HCT116 (cell line): ENCODE data around the gene ESPNL. TPM values are rescaled to one million over a fixed set of nuclear protein-coding genes. Genes with fewer than 3 reads are reported as not detected.

Experiments
- ATAC-seq: fragments of 200-7000 bp; cut with Tn5 transposase; 2 replicates; pipeline ENCODE4 v1.9.1; 2020; ENCODE audit warnings: mild to moderate bottlenecking, moderate library complexity
- BruUV-seq: library from RNA; stranded (reverse); fragments of 400-500 nt; replicated peaks from 2 replicates; lab custom pipeline; 2021; lab: Mats Ljungman, UMichigan
- CTCF ChIA-PET: fragments of 300-600 bp; sonication (Branson Sonifier 250); formaldehyde crosslinking; loops from one replicate; lab custom pipeline; 2021; ENCODE audit warnings: antibody characterized with exemption; lab: Charles Lee
- POLR2A ChIA-PET: fragments of 300-600, 350-600 bp; sonication (Branson Sonifier 250); formaldehyde crosslinking; loops from one replicate; lab custom pipeline; 2021; ENCODE audit warnings: antibody characterized with exemption; lab: Charles Lee
- RAD21 ChIA-PET, 2 experiments: fragments of 300-600 bp; sonication (Branson Sonifier 250); formaldehyde crosslinking; loops; one replicate each; lab custom pipeline; 2023; ENCODE audit warnings: low total read pairs in 2 of 2; ENCODE audit not compliant: uncharacterized antibody in 2 of 2, unreplicated experiment in 2 of 2, low non-redundant PET in 1 of 2; lab: Charles Lee
- DNase-seq: peaks from one replicate; pipeline ENCODE4 v3.0.0-alpha.2; 2010; ENCODE audit warnings: low read depth, low spot score
- H2AFZ ChIP-seq: fragments of 200-600 bp; shearing (Covaris generic), sonication (generic); 2 replicates; pipeline ENCODE4 v1.6.1; 2017; ENCODE audit warnings: low read depth, mixed run types, mixed read lengths, antibody characterized with exemption, low read length; ENCODE audit not compliant: poor library complexity, severe bottlenecking
- H3K27ac ChIP-seq: 2 replicates; pipeline ENCODE4 v1.5.1; 2012; ENCODE audit warnings: low read depth, low read length
- H3K27me3 ChIP-seq: fragments of 200-600 bp; sonication (generic); 2 replicates; pipeline ENCODE4 v1.6.1; 2016; ENCODE audit warnings: mixed run types, low read length, mixed read lengths; ENCODE audit not compliant: insufficient read depth
- H3K36me3 ChIP-seq, 2 experiments: fragments of 200-500 bp in 1 of 2; fragments of 200-600 bp in 1 of 2; sonication (Bioruptor generic) in 1 of 2; sonication (generic) in 1 of 2; 2 replicates each; pipeline versions ENCODE4 v1.5.1 to v1.6.1; 2014 to 2016; ENCODE audit warnings: low read length in 2 of 2, inconsistent platforms in 1 of 2, mixed read lengths in 1 of 2, mixed run types in 1 of 2; ENCODE audit not compliant: insufficient read depth in 2 of 2, control insufficient read depth in 1 of 2
- H3K4me1 ChIP-seq, 2 experiments: fragments of 200-600 bp in 1 of 2; sonication (generic) in 1 of 2; 2 replicates each; pipeline versions ENCODE4 v1.5.1 to v1.6.1; 2012 to 2017; ENCODE audit warnings: low read length in 2 of 2, inconsistent platforms in 1 of 2, mild to moderate bottlenecking in 1 of 2, mixed read lengths in 1 of 2, mixed run types in 1 of 2, moderate library complexity in 1 of 2; ENCODE audit not compliant: insufficient read depth in 2 of 2, control insufficient read depth in 1 of 2
- H3K4me2 ChIP-seq: fragments of 200-600 bp; sonication (generic); 2 replicates; pipeline ENCODE4 v1.6.1; 2017; ENCODE audit warnings: mixed run types, low read length, mixed read lengths
- H3K4me3 ChIP-seq, 2 experiments: fragments of 200-600 bp in 1 of 2; sonication (generic) in 1 of 2; replicated peaks in 1 of 2; 2 replicates each; pipeline ENCODE4 v1.5.1; 2011 to 2016; ENCODE audit warnings: low read length in 2 of 2, control low read depth in 1 of 2, low read depth in 1 of 2, mild to moderate bottlenecking in 1 of 2, mixed read lengths in 1 of 2, mixed run types in 1 of 2
- H3K79me2 ChIP-seq: fragments of 200-600 bp; sonication (generic); 2 replicates; pipeline ENCODE4 v1.6.1; 2017; ENCODE audit warnings: mild to moderate bottlenecking, mixed run types, low read length, moderate library complexity, mixed read lengths; ENCODE audit not compliant: insufficient read depth
- H3K9ac ChIP-seq: fragments of 200-600 bp; sonication (generic); 2 replicates; pipeline ENCODE4 v1.6.1; 2016; ENCODE audit warnings: low read length, mixed read lengths
- H3K9me2 ChIP-seq: fragments of 200-600 bp; sonication (generic), shearing (Covaris generic); 2 replicates; pipeline ENCODE4 v1.6.1; 2017; ENCODE audit warnings: mixed run types, mild to moderate bottlenecking, moderate library complexity; ENCODE audit not compliant: insufficient read depth
- H3K9me3 ChIP-seq, 2 experiments: fragments of 200-500 bp in 1 of 2; fragments of 200-600 bp in 1 of 2; sonication (Bioruptor generic) in 1 of 2; sonication (generic) in 1 of 2; 2 replicates each; pipeline ENCODE4 v1.6.1; 2014 to 2017; ENCODE audit warnings: low read length in 2 of 2, mixed read lengths in 2 of 2, inconsistent platforms in 1 of 2, low read depth in 1 of 2, mild to moderate bottlenecking in 1 of 2, mixed run types in 1 of 2, moderate library complexity in 1 of 2; ENCODE audit not compliant: control insufficient read depth in 1 of 2, insufficient read depth in 1 of 2
- H4K20me1 ChIP-seq: fragments of 200-600 bp; sonication (generic), shearing (Covaris generic); 2 replicates; pipeline ENCODE4 v1.6.1; 2017; ENCODE audit warnings: mixed run types, mild to moderate bottlenecking, moderate library complexity; ENCODE audit not compliant: insufficient read depth
- EZH2phosphoT487 ChIP-seq: fragments of 200-600 bp; IDR thresholded peaks from 2 replicates; pipeline ENCODE4 v1.6.1; 2018; ENCODE audit warnings: antibody characterized with exemption, borderline replicate concordance
- FOSL1 ChIP-seq: IDR thresholded peaks from 2 replicates; pipeline ENCODE4 v1.6.1; 2012; ENCODE audit warnings: low read depth
- POLR2A ChIP-seq: IDR thresholded peaks from 2 replicates; pipeline ENCODE4 v1.7.0; 2011; ENCODE audit warnings: borderline replicate concordance; ENCODE audit not compliant: insufficient read depth, insufficient read length; ENCODE audit errors: extremely low read depth
- POLR2AphosphoS5 ChIP-seq: IDR thresholded peaks from 2 replicates; pipeline ENCODE4 v1.6.1; 2011; ENCODE audit warnings: mild to moderate bottlenecking, low read depth, low read length, moderate library complexity
- RAD21 ChIP-seq: IDR thresholded peaks from 2 replicates; pipeline ENCODE4 v1.6.1; 2012; ENCODE audit warnings: low read depth, mild to moderate bottlenecking
- SIN3A ChIP-seq: IDR thresholded peaks from 2 replicates; pipeline ENCODE4 v1.6.1; 2012; ENCODE audit warnings: low read depth
- SRF ChIP-seq: IDR thresholded peaks from 2 replicates; pipeline ENCODE4 v1.6.1; 2012; ENCODE audit warnings: low read depth
- ZFX ChIP-seq: fragments of 450-650 bp; IDR thresholded peaks from 2 replicates; pipeline ENCODE4 v1.6.1; 2017
- intact Hi-C: fragments of 100-400 bp; cut with micrococcal nuclease; formaldehyde crosslinking; loops from 2 replicates; pipeline ENCODE4 v1.10.0; 2022
- total RNA-seq: library from RNA; stranded (reverse); gene quantifications from one replicate; pipeline ENCODE4 v1.2.1, GENCODE V29; 2021; ENCODE audit not compliant: unreplicated experiment
- TF ChIP-seq, protein P1 (sequence below): IDR thresholded peaks from 2 replicates; pipeline ENCODE4 v1.6.1; 2011; ENCODE audit warnings: mild to moderate bottlenecking, low read length, moderate library complexity; ENCODE audit not compliant: insufficient replicate concordance; ENCODE audit errors: extremely low read depth
- TF ChIP-seq, protein P2 (sequence below): IDR thresholded peaks from 2 replicates; pipeline ENCODE4 v1.6.1; 2012
- TF ChIP-seq, protein P3 (sequence below), 3 experiments: fragments of 200-600 bp in 1 of 3; sonication (generic) in 1 of 3; IDR thresholded peaks in 2 of 3; conservative IDR thresholded peaks in 1 of 3; 2 replicates each; pipeline ENCODE4 v1.5.1; 2012 to 2017; ENCODE audit warnings: low read depth in 2 of 3, low read length in 2 of 3, antibody characterized with exemption in 1 of 3, borderline replicate concordance in 1 of 3, control low read depth in 1 of 3, mild to moderate bottlenecking in 1 of 3, mixed read lengths in 1 of 3, mixed run types in 1 of 3, moderate library complexity in 1 of 3; ENCODE audit not compliant: insufficient read depth in 1 of 3

The ESPNL gene
- total RNA-seq, 1 experiment from 2014 or later = 0.22 TPM

DNA sequence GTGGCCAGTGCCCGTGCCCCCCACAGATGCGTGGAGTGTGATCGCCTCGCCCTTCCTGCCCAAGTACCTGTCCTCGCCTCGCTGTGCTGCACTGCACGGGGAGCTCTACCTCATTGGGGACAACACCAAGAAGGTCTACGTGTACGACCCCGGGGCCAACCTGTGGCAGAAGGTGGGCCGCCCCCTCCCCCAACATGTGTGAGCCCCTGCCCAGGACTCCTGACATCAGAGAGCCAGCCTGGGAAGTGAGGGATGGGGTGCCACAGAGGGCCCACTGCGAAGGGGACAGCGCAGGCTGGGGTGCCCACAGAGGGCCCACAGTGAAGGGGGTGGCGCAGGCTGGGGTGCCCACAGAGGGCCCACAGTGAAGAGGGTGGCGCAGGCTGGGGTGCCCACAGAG lies 48.8 kb downstream of the ESPNL start:
- no peak overlapping the region for H3K4me2 ChIP-seq
- no peaks in the 10 kb centered on the region for H3K36me3 ChIP-seq
- H3K9me2 ChIP-seq = no peaks in the 10 kb centered on the region
- H4K20me1 ChIP-seq = no peaks in the 10 kb centered on the region
- POLR2A ChIA-PET = no interaction called here
- H3K9ac ChIP-seq = no peak overlapping the region
- no peak for DNase-seq
- H3K27me3 ChIP-seq = no peaks in the 10 kb centered on the region
- H3K9me3 ChIP-seq = no peaks in the 10 kb centered on the region
- CTCF ChIA-PET = interaction anchor here (1.2 kb wide), 1 partner anchor 114 kb away, joined by 3 read pairs; no protein-coding TSS in a partner anchor
- no peak overlapping the region for H3K4me3 ChIP-seq
- intact Hi-C loops = no loop called here
- H3K79me2 ChIP-seq = no peaks in the 10 kb centered on the region
- peaks cover 7 to 31% of the 10 kb centered on the region in 2 experiments for H3K4me1 ChIP-seq
- no TSS peak for BruUV-seq
- RAD21 ChIA-PET = no interaction called here
- H2AFZ ChIP-seq = no peak overlapping the region
- ATAC-seq = no peak
- no peak overlapping the region for H3K27ac ChIP-seq
- TF ChIP-seq RAD21 = no peak
- TF ChIP-seq, protein P1, sequence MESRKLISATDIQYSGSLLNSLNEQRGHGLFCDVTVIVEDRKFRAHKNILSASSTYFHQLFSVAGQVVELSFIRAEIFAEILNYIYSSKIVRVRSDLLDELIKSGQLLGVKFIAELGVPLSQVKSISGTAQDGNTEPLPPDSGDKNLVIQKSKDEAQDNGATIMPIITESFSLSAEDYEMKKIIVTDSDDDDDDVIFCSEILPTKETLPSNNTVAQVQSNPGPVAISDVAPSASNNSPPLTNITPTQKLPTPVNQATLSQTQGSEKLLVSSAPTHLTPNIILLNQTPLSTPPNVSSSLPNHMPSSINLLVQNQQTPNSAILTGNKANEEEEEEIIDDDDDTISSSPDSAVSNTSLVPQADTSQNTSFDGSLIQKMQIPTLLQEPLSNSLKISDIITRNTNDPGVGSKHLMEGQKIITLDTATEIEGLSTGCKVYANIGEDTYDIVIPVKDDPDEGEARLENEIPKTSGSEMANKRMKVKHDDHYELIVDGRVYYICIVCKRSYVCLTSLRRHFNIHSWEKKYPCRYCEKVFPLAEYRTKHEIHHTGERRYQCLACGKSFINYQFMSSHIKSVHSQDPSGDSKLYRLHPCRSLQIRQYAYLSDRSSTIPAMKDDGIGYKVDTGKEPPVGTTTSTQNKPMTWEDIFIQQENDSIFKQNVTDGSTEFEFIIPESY = no peak

DNA sequence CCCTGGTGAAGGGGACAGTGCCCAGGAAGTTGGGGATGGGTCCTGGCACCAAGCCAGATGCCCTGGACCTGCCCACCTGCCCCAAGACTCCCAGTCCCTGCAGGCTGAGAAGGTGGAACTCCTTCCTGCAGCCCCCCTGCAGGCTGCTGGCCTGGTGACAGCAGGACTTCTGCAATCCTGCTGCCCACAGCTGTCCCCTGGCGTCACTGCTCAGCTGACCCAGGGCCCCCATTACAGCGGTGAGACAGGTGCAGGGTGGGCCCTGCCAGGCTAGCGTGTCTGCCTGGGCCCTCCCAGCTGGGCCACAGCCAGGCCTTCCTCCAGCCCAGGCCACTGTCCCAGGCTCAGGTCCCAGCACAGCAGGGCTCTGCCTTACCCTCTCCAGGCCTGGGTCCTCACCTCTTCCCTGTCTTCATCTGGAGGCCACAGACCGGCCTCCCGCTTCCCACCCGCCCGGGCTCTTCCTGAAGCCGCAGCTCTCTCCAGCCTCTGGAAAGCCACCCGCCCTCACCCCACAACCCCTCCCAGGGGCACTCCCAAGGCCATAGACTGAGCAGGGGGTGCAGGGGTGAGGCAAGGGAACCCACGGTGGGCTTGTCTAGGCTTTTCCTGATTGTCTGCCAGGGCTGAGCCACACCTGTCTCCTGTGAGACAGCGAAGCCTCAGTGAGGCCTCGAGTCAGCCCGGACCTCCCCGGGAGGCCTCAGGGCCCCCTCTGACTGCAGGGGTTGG lies 49.9 kb downstream of the ESPNL start:
- H4K20me1 ChIP-seq = no peaks in the 10 kb centered on the region
- no TSS peak for BruUV-seq
- no peaks in the 10 kb centered on the region for H3K79me2 ChIP-seq
- no peak overlapping the region for H3K4me3 ChIP-seq
- ATAC-seq (no peak), DNase-seq (no peak)
- intact Hi-C loops = no loop called here
- H3K9ac ChIP-seq = no peak overlapping the region
- H2AFZ ChIP-seq = no peak overlapping the region
- no peaks in the 10 kb centered on the region for H3K36me3 ChIP-seq
- H3K27me3 ChIP-seq = no peaks in the 10 kb centered on the region
- CTCF ChIA-PET = no interaction called here
- no peak overlapping the region for H3K4me2 ChIP-seq
- no peak overlapping the region for H3K27ac ChIP-seq
- H3K4me1 ChIP-seq = peaks cover 4 to 20% of the 10 kb centered on the region in 2 experiments; a peak in 3 of 4 replicates
- RAD21 ChIA-PET = no interaction called here
- POLR2A ChIA-PET = no interaction called here
- H3K9me2 ChIP-seq = no peaks in the 10 kb centered on the region
- H3K9me3 ChIP-seq = no peaks in the 10 kb centered on the region
- TF ChIP-seq POLR2A = no peak
- TF ChIP-seq, protein P2, sequence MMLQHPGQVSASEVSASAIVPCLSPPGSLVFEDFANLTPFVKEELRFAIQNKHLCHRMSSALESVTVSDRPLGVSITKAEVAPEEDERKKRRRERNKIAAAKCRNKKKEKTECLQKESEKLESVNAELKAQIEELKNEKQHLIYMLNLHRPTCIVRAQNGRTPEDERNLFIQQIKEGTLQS = no peak
- no peak for TF ChIP-seq EZH2phosphoT487
- no peak for TF ChIP-seq SIN3A
- no peak for TF ChIP-seq ZFX
- no peak for TF ChIP-seq FOSL1
- no peak for TF ChIP-seq SRF
- TF ChIP-seq POLR2AphosphoS5 = no peak
- TF ChIP-seq, protein P3, sequence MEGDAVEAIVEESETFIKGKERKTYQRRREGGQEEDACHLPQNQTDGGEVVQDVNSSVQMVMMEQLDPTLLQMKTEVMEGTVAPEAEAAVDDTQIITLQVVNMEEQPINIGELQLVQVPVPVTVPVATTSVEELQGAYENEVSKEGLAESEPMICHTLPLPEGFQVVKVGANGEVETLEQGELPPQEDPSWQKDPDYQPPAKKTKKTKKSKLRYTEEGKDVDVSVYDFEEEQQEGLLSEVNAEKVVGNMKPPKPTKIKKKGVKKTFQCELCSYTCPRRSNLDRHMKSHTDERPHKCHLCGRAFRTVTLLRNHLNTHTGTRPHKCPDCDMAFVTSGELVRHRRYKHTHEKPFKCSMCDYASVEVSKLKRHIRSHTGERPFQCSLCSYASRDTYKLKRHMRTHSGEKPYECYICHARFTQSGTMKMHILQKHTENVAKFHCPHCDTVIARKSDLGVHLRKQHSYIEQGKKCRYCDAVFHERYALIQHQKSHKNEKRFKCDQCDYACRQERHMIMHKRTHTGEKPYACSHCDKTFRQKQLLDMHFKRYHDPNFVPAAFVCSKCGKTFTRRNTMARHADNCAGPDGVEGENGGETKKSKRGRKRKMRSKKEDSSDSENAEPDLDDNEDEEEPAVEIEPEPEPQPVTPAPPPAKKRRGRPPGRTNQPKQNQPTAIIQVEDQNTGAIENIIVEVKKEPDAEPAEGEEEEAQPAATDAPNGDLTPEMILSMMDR (IDR thresholded peaks at IDR 0.05 in 2 of 3, conservative IDR thresholded peaks at IDR 0.05 in 1 of 3; ENCODE audit: borderline replicate concordance in 1 of 3, insufficient read depth in 1 of 3, low read depth in 2 of 3, low read length in 2 of 3) = no peak
